ENCODE results near the gene RNF150.

DNA sequence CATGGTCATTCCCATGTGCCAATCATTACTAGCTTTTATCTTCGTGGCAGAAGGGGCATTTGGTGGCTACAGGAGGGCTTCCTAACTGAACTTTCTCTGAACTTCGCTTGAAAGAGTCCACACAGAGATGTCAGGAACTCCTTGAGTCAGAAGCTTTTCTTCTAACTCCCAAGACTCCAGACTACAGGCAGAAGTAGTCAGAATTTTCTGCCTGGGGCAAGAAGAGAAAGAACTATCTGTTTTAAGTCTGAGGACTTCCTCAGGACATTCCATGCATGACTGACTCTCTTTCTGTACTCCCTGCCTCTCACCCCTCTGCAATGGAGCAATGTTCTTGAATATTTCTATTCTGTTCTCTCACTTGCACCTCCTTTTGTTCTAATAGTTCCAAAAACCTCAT, 206.6 kb downstream of the RNF150 start:
- TF ChIP-seq, protein P1, sequence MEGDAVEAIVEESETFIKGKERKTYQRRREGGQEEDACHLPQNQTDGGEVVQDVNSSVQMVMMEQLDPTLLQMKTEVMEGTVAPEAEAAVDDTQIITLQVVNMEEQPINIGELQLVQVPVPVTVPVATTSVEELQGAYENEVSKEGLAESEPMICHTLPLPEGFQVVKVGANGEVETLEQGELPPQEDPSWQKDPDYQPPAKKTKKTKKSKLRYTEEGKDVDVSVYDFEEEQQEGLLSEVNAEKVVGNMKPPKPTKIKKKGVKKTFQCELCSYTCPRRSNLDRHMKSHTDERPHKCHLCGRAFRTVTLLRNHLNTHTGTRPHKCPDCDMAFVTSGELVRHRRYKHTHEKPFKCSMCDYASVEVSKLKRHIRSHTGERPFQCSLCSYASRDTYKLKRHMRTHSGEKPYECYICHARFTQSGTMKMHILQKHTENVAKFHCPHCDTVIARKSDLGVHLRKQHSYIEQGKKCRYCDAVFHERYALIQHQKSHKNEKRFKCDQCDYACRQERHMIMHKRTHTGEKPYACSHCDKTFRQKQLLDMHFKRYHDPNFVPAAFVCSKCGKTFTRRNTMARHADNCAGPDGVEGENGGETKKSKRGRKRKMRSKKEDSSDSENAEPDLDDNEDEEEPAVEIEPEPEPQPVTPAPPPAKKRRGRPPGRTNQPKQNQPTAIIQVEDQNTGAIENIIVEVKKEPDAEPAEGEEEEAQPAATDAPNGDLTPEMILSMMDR (IDR thresholded peaks at IDR 0.05; ENCODE audit: low read depth, low read length, missing input control): no peak
- TF ChIP-seq TAF1 (conservative IDR thresholded peaks at IDR 0.05) (no peak), RXRA (IDR thresholded peaks at IDR 0.05) (no peak), GABPA (IDR thresholded peaks at IDR 0.05 in 1 of 2, conservative IDR thresholded peaks at IDR 0.05 in 1 of 2) (no peak), YY1 (IDR thresholded peaks at IDR 0.05) (no peak), FOXA1 (IDR thresholded peaks at IDR 0.05) (no peak), JUND (IDR thresholded peaks at IDR 0.05) (no peak), SP1 (IDR thresholded peaks at IDR 0.05) (no peak), EGR1 (IDR thresholded peaks at IDR 0.05; ENCODE audit: low read depth in 2 of 2) (no peak), RAD21 (IDR thresholded peaks at IDR 0.05) (no peak)
- TF ChIP-seq, protein P2, sequence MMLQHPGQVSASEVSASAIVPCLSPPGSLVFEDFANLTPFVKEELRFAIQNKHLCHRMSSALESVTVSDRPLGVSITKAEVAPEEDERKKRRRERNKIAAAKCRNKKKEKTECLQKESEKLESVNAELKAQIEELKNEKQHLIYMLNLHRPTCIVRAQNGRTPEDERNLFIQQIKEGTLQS (IDR thresholded peaks at IDR 0.05): no peak
- TF ChIP-seq, protein P3, sequence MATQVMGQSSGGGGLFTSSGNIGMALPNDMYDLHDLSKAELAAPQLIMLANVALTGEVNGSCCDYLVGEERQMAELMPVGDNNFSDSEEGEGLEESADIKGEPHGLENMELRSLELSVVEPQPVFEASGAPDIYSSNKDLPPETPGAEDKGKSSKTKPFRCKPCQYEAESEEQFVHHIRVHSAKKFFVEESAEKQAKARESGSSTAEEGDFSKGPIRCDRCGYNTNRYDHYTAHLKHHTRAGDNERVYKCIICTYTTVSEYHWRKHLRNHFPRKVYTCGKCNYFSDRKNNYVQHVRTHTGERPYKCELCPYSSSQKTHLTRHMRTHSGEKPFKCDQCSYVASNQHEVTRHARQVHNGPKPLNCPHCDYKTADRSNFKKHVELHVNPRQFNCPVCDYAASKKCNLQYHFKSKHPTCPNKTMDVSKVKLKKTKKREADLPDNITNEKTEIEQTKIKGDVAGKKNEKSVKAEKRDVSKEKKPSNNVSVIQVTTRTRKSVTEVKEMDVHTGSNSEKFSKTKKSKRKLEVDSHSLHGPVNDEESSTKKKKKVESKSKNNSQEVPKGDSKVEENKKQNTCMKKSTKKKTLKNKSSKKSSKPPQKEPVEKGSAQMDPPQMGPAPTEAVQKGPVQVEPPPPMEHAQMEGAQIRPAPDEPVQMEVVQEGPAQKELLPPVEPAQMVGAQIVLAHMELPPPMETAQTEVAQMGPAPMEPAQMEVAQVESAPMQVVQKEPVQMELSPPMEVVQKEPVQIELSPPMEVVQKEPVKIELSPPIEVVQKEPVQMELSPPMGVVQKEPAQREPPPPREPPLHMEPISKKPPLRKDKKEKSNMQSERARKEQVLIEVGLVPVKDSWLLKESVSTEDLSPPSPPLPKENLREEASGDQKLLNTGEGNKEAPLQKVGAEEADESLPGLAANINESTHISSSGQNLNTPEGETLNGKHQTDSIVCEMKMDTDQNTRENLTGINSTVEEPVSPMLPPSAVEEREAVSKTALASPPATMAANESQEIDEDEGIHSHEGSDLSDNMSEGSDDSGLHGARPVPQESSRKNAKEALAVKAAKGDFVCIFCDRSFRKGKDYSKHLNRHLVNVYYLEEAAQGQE (IDR thresholded peaks at IDR 0.05): no peak
- TF ChIP-seq, protein P4, sequence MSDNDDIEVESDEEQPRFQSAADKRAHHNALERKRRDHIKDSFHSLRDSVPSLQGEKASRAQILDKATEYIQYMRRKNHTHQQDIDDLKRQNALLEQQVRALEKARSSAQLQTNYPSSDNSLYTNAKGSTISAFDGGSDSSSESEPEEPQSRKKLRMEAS (IDR thresholded peaks at IDR 0.05): no peak
- TF ChIP-seq, protein P5, sequence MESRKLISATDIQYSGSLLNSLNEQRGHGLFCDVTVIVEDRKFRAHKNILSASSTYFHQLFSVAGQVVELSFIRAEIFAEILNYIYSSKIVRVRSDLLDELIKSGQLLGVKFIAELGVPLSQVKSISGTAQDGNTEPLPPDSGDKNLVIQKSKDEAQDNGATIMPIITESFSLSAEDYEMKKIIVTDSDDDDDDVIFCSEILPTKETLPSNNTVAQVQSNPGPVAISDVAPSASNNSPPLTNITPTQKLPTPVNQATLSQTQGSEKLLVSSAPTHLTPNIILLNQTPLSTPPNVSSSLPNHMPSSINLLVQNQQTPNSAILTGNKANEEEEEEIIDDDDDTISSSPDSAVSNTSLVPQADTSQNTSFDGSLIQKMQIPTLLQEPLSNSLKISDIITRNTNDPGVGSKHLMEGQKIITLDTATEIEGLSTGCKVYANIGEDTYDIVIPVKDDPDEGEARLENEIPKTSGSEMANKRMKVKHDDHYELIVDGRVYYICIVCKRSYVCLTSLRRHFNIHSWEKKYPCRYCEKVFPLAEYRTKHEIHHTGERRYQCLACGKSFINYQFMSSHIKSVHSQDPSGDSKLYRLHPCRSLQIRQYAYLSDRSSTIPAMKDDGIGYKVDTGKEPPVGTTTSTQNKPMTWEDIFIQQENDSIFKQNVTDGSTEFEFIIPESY (IDR thresholded peaks at IDR 0.05): no peak
